ENCODE results near the gene ASCL1. TPM values are rescaled to one million over a fixed set of nuclear protein-coding genes. Genes with fewer than 3 reads are reported as not detected.

Gene ASCL1
- total and polyA plus RNA-seq, 9 of the 15 experiments (the other 6 are each of a cell fraction or from before 2014, with no cell fraction given): 0.01 to 0.09 (median 0.04) TPM; not detected in 3

DNA sequence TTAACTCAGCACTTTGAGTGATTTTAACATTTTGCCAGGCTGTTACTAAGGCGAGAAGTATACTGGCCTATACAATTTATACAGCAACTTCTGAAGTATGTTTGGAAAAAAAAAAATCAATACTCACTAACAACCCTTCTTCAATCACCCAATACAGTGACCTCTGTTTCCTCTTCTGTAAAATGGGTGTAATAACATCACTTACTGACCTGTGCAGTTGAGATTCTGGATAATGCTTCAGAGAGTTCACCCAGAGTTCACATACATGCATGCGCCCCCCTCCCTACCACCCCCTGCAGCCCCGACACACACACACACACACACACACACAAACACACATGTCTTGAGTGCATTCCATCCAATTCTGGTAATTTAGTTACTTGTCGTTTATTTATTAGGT lies 49.6 kb upstream of the ASCL1 start:
- Histone ChIP-seq H3K79me2 (ENCODE audit: control insufficient read depth, insufficient read depth, low read length) (no peaks in the 10 kb centered on the region), H3K4me2 (ENCODE audit: insufficient read depth, low read length) (no peak overlapping the region), H3K9me3 (replicated peaks; ENCODE audit: control insufficient read depth, insufficient read depth, low read depth, low read length) (no peaks in the 10 kb centered on the region), H3K4me3 (no peak overlapping the region), H3K27me3 (ENCODE audit: control insufficient read depth in 2 of 2, insufficient read depth in 2 of 2, low read length in 2 of 2) (no peaks in the 10 kb centered on the region), H3K36me3 (ENCODE audit: control insufficient read depth, insufficient read depth, low read length) (no peaks in the 10 kb centered on the region), H4K20me1 (replicated peaks; ENCODE audit: control insufficient read depth, insufficient read depth, low read length) (no peaks in the 10 kb centered on the region), H3K9ac (ENCODE audit: insufficient read depth in 1 of 2, low read depth in 2 of 2, low read length in 2 of 2) (no peak overlapping the region), H2AFZ (ENCODE audit: low read depth, low read length) (no peak overlapping the region), H3K4me1 (replicated peaks in 1 of 2; ENCODE audit: control insufficient read depth in 2 of 2, insufficient read depth in 2 of 2, low read length in 2 of 2) (no peaks in the 10 kb centered on the region), H3K27ac (ENCODE audit: extremely low read depth, low read depth, low read length) (no peak overlapping the region), H3K9me1 (ENCODE audit: control insufficient read depth, insufficient read depth, low read length) (no peaks in the 10 kb centered on the region)
- CTCF ChIA-PET (ENCODE audit: low intra/inter-chr PET ratio): interaction anchor here (0.6 kb wide), 1 partner anchor 53 kb away, joined by 3 read pairs; no protein-coding TSS in a partner anchor
- TF ChIP-seq TAF1 (IDR thresholded peaks at IDR 0.05; ENCODE audit: control insufficient read depth, extremely low read depth, insufficient read depth, low read length, severe bottlenecking) (no peak), RBM25 (IDR thresholded peaks at IDR 0.05; ENCODE audit: low read depth, low read length, severe bottlenecking) (peak; percentile 45)
- DNase-seq (ENCODE audit: extremely low read depth in 1 of 4, low spot score in 3 of 4): no peak
- no peak for FAIRE-seq
- POLR2A ChIA-PET: no interaction called here
- in situ Hi-C loops (cut with MboI) (no loop called here), intact Hi-C loops (cut with micrococcal nuclease) (no loop called here)
- 0% methylated on average over 4 of the region's 4 CpGs for WGBS (ENCODE audit: insufficient coverage, low coverage, missing lambda C conversion rate)
- no TSS peak for BruUV-seq (replicated peaks)
- no peak for ATAC-seq

DNA sequence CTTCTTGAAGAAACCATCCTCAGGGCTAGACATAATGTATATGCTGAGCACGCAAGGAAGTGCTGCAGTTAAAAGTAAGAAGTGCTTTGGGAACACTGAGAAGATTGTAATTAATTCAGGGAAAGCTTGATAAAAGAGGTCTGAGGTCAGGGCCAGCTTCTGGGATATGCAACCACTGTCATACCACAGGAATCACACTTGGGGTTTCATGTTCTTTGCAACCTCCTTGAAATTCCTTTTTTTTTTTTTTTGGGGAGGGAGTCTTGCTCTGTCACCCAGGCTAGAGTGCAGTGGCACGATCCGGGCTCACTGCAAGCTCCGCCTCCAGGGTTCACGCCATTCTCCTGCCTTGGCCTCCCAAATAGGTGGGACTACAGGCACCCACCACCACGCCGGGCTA lies 47.3 kb upstream of the ASCL1 start:
- Histone ChIP-seq H3K9ac (ENCODE audit: insufficient read depth in 1 of 2, low read depth in 2 of 2, low read length in 2 of 2) (no peak overlapping the region), H3K4me2 (ENCODE audit: insufficient read depth, low read length) (no peak overlapping the region), H3K4me1 (replicated peaks in 1 of 2; ENCODE audit: control insufficient read depth in 2 of 2, insufficient read depth in 2 of 2, low read length in 2 of 2) (no peaks in the 10 kb centered on the region), H3K9me1 (ENCODE audit: control insufficient read depth, insufficient read depth, low read length) (no peaks in the 10 kb centered on the region), H3K36me3 (ENCODE audit: control insufficient read depth, insufficient read depth, low read length) (no peaks in the 10 kb centered on the region), H2AFZ (ENCODE audit: low read depth, low read length) (no peak overlapping the region), H4K20me1 (replicated peaks; ENCODE audit: control insufficient read depth, insufficient read depth, low read length) (no peaks in the 10 kb centered on the region), H3K27ac (ENCODE audit: extremely low read depth, low read depth, low read length) (no peak overlapping the region), H3K9me3 (replicated peaks; ENCODE audit: control insufficient read depth, insufficient read depth, low read depth, low read length) (no peaks in the 10 kb centered on the region), H3K79me2 (ENCODE audit: control insufficient read depth, insufficient read depth, low read length) (no peaks in the 10 kb centered on the region), H3K27me3 (ENCODE audit: control insufficient read depth in 2 of 2, insufficient read depth in 2 of 2, low read length in 2 of 2) (no peaks in the 10 kb centered on the region), H3K4me3 (no peak overlapping the region)
- in situ Hi-C loops (cut with MboI): no loop called here
- ChIA-PET POLR2A (interaction anchor here (1.0 kb wide), 1 partner anchor 1126 kb away, joined by 4 read pairs; no protein-coding TSS in a partner anchor), CTCF (ENCODE audit: low intra/inter-chr PET ratio) (no interaction called here)
- FAIRE-seq: no peak
- intact Hi-C loops (cut with micrococcal nuclease): no loop called here
- no peak for ATAC-seq
- 1% methylated on average over 7 of the region's 7 CpGs for WGBS (ENCODE audit: insufficient coverage, low coverage, missing lambda C conversion rate)
- BruUV-seq (replicated peaks): no TSS peak
- DNase-seq (ENCODE audit: extremely low read depth in 1 of 4, low spot score in 3 of 4): no peak
- TF ChIP-seq GTF2E2 (tag; IDR thresholded peaks at IDR 0.05): no peak
- TF ChIP-seq, protein P1, sequence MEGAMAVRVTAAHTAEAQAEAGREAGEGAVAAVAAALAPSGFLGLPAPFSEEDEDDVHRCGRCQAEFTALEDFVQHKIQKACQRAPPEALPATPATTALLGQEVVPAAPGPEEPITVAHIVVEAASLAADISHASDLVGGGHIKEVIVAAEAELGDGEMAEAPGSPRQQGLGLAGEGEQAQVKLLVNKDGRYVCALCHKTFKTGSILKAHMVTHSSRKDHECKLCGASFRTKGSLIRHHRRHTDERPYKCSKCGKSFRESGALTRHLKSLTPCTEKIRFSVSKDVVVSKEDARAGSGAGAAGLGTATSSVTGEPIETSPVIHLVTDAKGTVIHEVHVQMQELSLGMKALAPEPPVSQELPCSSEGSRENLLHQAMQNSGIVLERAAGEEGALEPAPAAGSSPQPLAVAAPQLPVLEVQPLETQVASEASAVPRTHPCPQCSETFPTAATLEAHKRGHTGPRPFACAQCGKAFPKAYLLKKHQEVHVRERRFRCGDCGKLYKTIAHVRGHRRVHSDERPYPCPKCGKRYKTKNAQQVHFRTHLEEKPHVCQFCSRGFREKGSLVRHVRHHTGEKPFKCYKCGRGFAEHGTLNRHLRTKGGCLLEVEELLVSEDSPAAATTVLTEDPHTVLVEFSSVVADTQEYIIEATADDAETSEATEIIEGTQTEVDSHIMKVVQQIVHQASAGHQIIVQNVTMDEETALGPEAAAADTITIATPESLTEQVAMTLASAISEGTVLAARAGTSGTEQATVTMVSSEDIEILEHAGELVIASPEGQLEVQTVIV (CRISPR knock-in tag; IDR thresholded peaks at IDR 0.05; ENCODE audit: borderline replicate concordance): no peak
- TF ChIP-seq, protein P2, sequence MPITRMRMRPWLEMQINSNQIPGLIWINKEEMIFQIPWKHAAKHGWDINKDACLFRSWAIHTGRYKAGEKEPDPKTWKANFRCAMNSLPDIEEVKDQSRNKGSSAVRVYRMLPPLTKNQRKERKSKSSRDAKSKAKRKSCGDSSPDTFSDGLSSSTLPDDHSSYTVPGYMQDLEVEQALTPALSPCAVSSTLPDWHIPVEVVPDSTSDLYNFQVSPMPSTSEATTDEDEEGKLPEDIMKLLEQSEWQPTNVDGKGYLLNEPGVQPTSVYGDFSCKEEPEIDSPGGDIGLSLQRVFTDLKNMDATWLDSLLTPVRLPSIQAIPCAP (CRISPR knock-in tag; IDR thresholded peaks at IDR 0.05; ENCODE audit: borderline replicate concordance): no peak
- TF ChIP-seq RBBP5 (IDR thresholded peaks at IDR 0.05; ENCODE audit: borderline replicate concordance, insufficient read depth, low read length, poor library complexity, severe bottlenecking): no peak
- TF ChIP-seq ZNF274 (IDR thresholded peaks at IDR 0.05; ENCODE audit: borderline replicate concordance, low read depth, low read length): no peak
- TF ChIP-seq, protein P3, sequence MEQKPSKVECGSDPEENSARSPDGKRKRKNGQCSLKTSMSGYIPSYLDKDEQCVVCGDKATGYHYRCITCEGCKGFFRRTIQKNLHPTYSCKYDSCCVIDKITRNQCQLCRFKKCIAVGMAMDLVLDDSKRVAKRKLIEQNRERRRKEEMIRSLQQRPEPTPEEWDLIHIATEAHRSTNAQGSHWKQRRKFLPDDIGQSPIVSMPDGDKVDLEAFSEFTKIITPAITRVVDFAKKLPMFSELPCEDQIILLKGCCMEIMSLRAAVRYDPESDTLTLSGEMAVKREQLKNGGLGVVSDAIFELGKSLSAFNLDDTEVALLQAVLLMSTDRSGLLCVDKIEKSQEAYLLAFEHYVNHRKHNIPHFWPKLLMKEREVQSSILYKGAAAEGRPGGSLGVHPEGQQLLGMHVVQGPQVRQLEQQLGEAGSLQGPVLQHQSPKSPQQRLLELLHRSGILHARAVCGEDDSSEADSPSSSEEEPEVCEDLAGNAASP (IDR thresholded peaks at IDR 0.05): no peak
- no peak for TF ChIP-seq ELF1 (tag; IDR thresholded peaks at IDR 0.05)
- TF ChIP-seq ZEB2 (IDR thresholded peaks at IDR 0.05): no peak
